GM08714 (cell line): ENCODE data around the gene STAT6.
A peak's percentile ranks its signal among the peaks of the same experiment; 100 is the strongest.

Experiments used
- H3K4me3 ChIP-seq: fragments of 200-500 bp; sonication (Bioruptor generic); 2 replicates; pipeline ENCODE4 v1.5.1; 2014; ENCODE audit warnings: mild to moderate bottlenecking, low read length, inconsistent platforms
- ZNF274 ChIP-seq: IDR thresholded peaks from 2 replicates; pipeline ENCODE4 v1.6.1; 2012; ENCODE audit warnings: mild to moderate bottlenecking, low read depth, low read length

STAT6 gene

GRCh38 chr12:57094208-57095160 lies 16.7 kb downstream of the STAT6 start:
- no peak for TF ChIP-seq ZNF274
- H3K4me3 ChIP-seq: no peak overlapping the region

- TF ChIP-seq ZNF274: no peak
- H3K4me3 ChIP-seq: no peak overlapping the region
Measured at GRCh38 chr12:57093415-57094207, 17.6 kb downstream of the STAT6 start.

GRCh38 chr12:57092876-57093414 lies 18.2 kb downstream of the STAT6 start:
- TF ChIP-seq ZNF274: no peak
- H3K4me3 ChIP-seq: no peak overlapping the region

- TF ChIP-seq ZNF274: no peak
- no peak overlapping the region for H3K4me3 ChIP-seq
Measured at GRCh38 chr12:57092529-57092862, 18.7 kb downstream of the STAT6 start.

- no peak for TF ChIP-seq ZNF274
- no peak overlapping the region for H3K4me3 ChIP-seq
Measured at GRCh38 chr12:57091638-57092528, 19.3 kb downstream of the STAT6 start.

GRCh38 chr12:57090924-57091637 lies 20.1 kb downstream of the STAT6 start:
- H3K4me3 ChIP-seq: no peak overlapping the region
- no peak for TF ChIP-seq ZNF274

GRCh38 chr12:57090490-57090889 lies 20.7 kb downstream of the STAT6 start:
- H3K4me3 ChIP-seq: no peak overlapping the region
- no peak for TF ChIP-seq ZNF274

- peak overlapping the region; percentile 80 for H3K4me3 ChIP-seq
- TF ChIP-seq ZNF274: no peak
Measured at GRCh38 chr12:57089271-57090245, 21.6 kb downstream of the STAT6 start.

GRCh38 chr12:57088354-57089270 lies 22.6 kb downstream of the STAT6 start, which contains the start of gene NAB2:
Gene NAB2, plus strand, starts transcription at chr12:57089114. Its CDS starts 158 bp downstream, at chr12:57089272.
- TF ChIP-seq ZNF274: no peak
- peak within 1 kb of the TSS; percentile 80 for H3K4me3 ChIP-seq

- TF ChIP-seq ZNF274: no peak
- peak overlapping the region; percentile 40 for H3K4me3 ChIP-seq
Measured at GRCh38 chr12:57087691-57088353, 23.3 kb downstream of the STAT6 start.

GRCh38 chr12:57087010-57087690 lies 24.0 kb downstream of the STAT6 start:
- TF ChIP-seq ZNF274: no peak
- H3K4me3 ChIP-seq: peak overlapping the region; percentile 77
